SU-DHL-6 (cell line): Measurements from ENCODE around the gene FBXO10.

Source experiments
- H2AFZ ChIP-seq: fragments of 200-600 bp; sonication (generic); 2 replicates; pipeline ENCODE4 v1.6.1; 2014; ENCODE audit warnings: low read depth, mild to moderate bottlenecking, moderate library complexity, mixed read lengths, antibody characterized with exemption, low read length; ENCODE audit not compliant: severe bottlenecking
- H3F3A ChIP-seq: fragments of 200-600 bp; shearing (Covaris generic); 2 replicates; pipeline ENCODE4 v1.6.0; 2016; ENCODE audit warnings: antibody characterized with exemption, mild to moderate bottlenecking; ENCODE audit not compliant: insufficient read depth
- H3K27ac ChIP-seq: fragments of 200-600 bp; sonication (generic); 2 replicates; pipeline ENCODE4 v1.5.1; 2016; ENCODE audit warnings: low read depth, mild to moderate bottlenecking, low read length, moderate library complexity, mixed read lengths
- H3K27me3 ChIP-seq: fragments of 200-600 bp; sonication (generic), shearing (Covaris generic); 2 replicates; pipeline ENCODE4 v1.6.0; 2014; ENCODE audit warnings: mild to moderate bottlenecking, low read length
- H3K36me3 ChIP-seq: fragments of 200-600 bp; sonication (generic); 2 replicates; pipeline ENCODE4 v1.6.1; 2014; ENCODE audit warnings: mild to moderate bottlenecking, low read length, mixed read lengths
- H3K4me2 ChIP-seq: fragments of 300-600, 200-600 bp; shearing (Covaris generic), sonication (generic); 2 replicates; pipeline ENCODE4 v1.6.0; 2014; ENCODE audit warnings: low read length, low read depth, mild to moderate bottlenecking; ENCODE audit not compliant: poor library complexity, severe bottlenecking
- H3K4me3 ChIP-seq: fragments of 200-600 bp; sonication (generic); 2 replicates; pipeline ENCODE4 v1.5.1; 2014; ENCODE audit warnings: antibody characterized with exemption, low read length, mild to moderate bottlenecking, mixed read lengths; ENCODE audit not compliant: insufficient read depth, poor library complexity, severe bottlenecking
- H3K79me2 ChIP-seq: fragments of 200-600 bp; sonication (generic); 2 replicates; pipeline ENCODE4 v1.6.1; 2014; ENCODE audit warnings: mild to moderate bottlenecking, low read length, moderate library complexity; ENCODE audit not compliant: insufficient read depth
- H3K9ac ChIP-seq: fragments of 200-600 bp; sonication (generic); 2 replicates; pipeline ENCODE4 v1.7.0; 2014; ENCODE audit warnings: mild to moderate bottlenecking, low read length
- H3K9me2 ChIP-seq: fragments of 200-600 bp; sonication (generic); replicated peaks from 2 replicates; pipeline ENCODE4 v1.6.1; 2014; ENCODE audit warnings: low read length; ENCODE audit not compliant: insufficient read depth
- H3K9me3 ChIP-seq: fragments of 200-600 bp; sonication (generic); 2 replicates; pipeline ENCODE4 v1.6.1; 2014; ENCODE audit warnings: low read length, mixed read lengths; ENCODE audit not compliant: insufficient read depth
- H4K20me1 ChIP-seq: fragments of 200-600 bp; sonication (generic); 2 replicates; pipeline ENCODE4 v1.6.1; 2014; ENCODE audit warnings: low read depth, mild to moderate bottlenecking, antibody characterized with exemption, low read length, moderate library complexity, mixed read lengths
- CTCF ChIP-seq: fragments of 200-600 bp; sonication (generic); IDR thresholded peaks from one replicate; pipeline ENCODE4 v1.5.1; 2017; ENCODE audit warnings: antibody characterized with exemption, mild to moderate bottlenecking, low read length, moderate library complexity; ENCODE audit not compliant: insufficient read depth, poor library complexity, severe bottlenecking
- EZH2phosphoT487 ChIP-seq: fragments of 200-600 bp; sonication (generic), shearing (Covaris generic); conservative IDR thresholded peaks from 2 replicates; pipeline ENCODE4 v1.6.1; 2018; ENCODE audit warnings: mild to moderate bottlenecking, antibody characterized with exemption, low read length, moderate library complexity, mixed read lengths

Gene FBXO10

GRCh38 chr9:37618817-37619216, 42.6 kb upstream of the FBXO10 start:
- Histone ChIP-seq H3K4me2 (no peak overlapping the region), H3K4me3 (no peak overlapping the region), H4K20me1 (no peaks in the 10 kb centered on the region), H3K9me2 (no peaks in the 10 kb centered on the region), H2AFZ (no peak overlapping the region), H3K79me2 (no peaks in the 10 kb centered on the region), H3K27me3 (no peaks in the 10 kb centered on the region), H3K36me3 (no peaks in the 10 kb centered on the region), H3K9ac (no peak overlapping the region), H3F3A (no peaks in the 10 kb centered on the region), H3K27ac (no peak overlapping the region), H3K9me3 (no peaks in the 10 kb centered on the region)
- TF ChIP-seq EZH2phosphoT487 (no peak), CTCF (no peak)

- H3K36me3 ChIP-seq = no peaks in the 10 kb centered on the region
- H3K9me2 ChIP-seq = no peaks in the 10 kb centered on the region
- no peak overlapping the region for H3K9ac ChIP-seq
- TF ChIP-seq CTCF = no peak
- TF ChIP-seq EZH2phosphoT487 = no peak
- H3K4me3 ChIP-seq = no peak overlapping the region
- H3K79me2 ChIP-seq = no peaks in the 10 kb centered on the region
- no peak overlapping the region for H2AFZ ChIP-seq
- H3K9me3 ChIP-seq = no peaks in the 10 kb centered on the region
- no peak overlapping the region for H3K27ac ChIP-seq
- no peaks in the 10 kb centered on the region for H3K27me3 ChIP-seq
- H3K4me2 ChIP-seq = no peak overlapping the region
- no peaks in the 10 kb centered on the region for H3F3A ChIP-seq
- no peaks in the 10 kb centered on the region for H4K20me1 ChIP-seq
Observed at GRCh38 chr9:37617832-37618231, 41.7 kb upstream of the FBXO10 start.

- Histone ChIP-seq H3K27ac (no peak overlapping the region), H3K9me2 (no peaks in the 10 kb centered on the region), H3K9ac (no peak overlapping the region), H3K79me2 (no peaks in the 10 kb centered on the region), H3K4me2 (no peak overlapping the region), H4K20me1 (no peaks in the 10 kb centered on the region), H2AFZ (no peak overlapping the region), H3K9me3 (no peaks in the 10 kb centered on the region), H3F3A (no peaks in the 10 kb centered on the region), H3K36me3 (no peaks in the 10 kb centered on the region), H3K27me3 (no peaks in the 10 kb centered on the region), H3K4me3 (no peak overlapping the region)
- TF ChIP-seq CTCF = no peak
- no peak for TF ChIP-seq EZH2phosphoT487
Observed at GRCh38 chr9:37617161-37617560, 41.0 kb upstream of the FBXO10 start.
